H1 (cell line): ENCODE measurements around the gene GRIK2. TPM values are rescaled to one million over a fixed set of nuclear protein-coding genes. Genes with fewer than 3 reads are reported as not detected.
A peak's percentile ranks its signal among the peaks of the same experiment; 100 is the strongest.

ENCODE experiments used
- CTCF ChIA-PET: fragments of 300-600 bp; sonication (Branson Sonifier 250); formaldehyde crosslinking; loops from one replicate; lab custom pipeline; 2021; ENCODE audit not compliant: partially characterized antibody; lab: Charles Lee
- POLR2A ChIA-PET: fragments of 300-600 bp; sonication (Branson Sonifier 250); formaldehyde crosslinking; loops from one replicate; lab custom pipeline; 2021; ENCODE audit warnings: inconsistent platforms; ENCODE audit not compliant: partially characterized antibody; lab: Charles Lee
- DNase-seq, 2 experiments: peaks; one replicate each; pipeline versions ENCODE4 v3.0.0 to v3.0.0-alpha.2; 2010 to 2022; ENCODE audit warnings: low spot score in 2 of 2, low read depth in 1 of 2, mixed read lengths in 1 of 2
- FAIRE-seq: peaks from 2 replicates; lab custom pipeline; 2011; peaks lifted over from hg19 to GRCh38; lab: Jason Lieb, UNC
- H2AFZ ChIP-seq: 2 replicates; pipeline ENCODE4 v1.8.1; 2012; ENCODE audit warnings: low read length, inconsistent platforms
- H2AK5ac ChIP-seq: 2 replicates; pipeline ENCODE4 v1.6.1; 2013; ENCODE audit warnings: low read depth, low read length
- H2BK120ac ChIP-seq: replicated peaks from 2 replicates; pipeline ENCODE3; 2013; ENCODE audit warnings: low read depth, low read length, inconsistent platforms
- H2BK12ac ChIP-seq: 2 replicates; pipeline ENCODE4 v1.6.1; 2013; ENCODE audit warnings: low read depth, low read length
- H2BK15ac ChIP-seq: 2 replicates; pipeline ENCODE4 v1.6.1; 2013; ENCODE audit warnings: low read length
- H2BK20ac ChIP-seq: 2 replicates; pipeline ENCODE4 v1.6.1; 2013; ENCODE audit warnings: low read length
- H2BK5ac ChIP-seq: 2 replicates; pipeline ENCODE4 v1.6.1; 2013; ENCODE audit warnings: low read depth, low read length
- H3K14ac ChIP-seq: 2 replicates; pipeline ENCODE4 v1.6.1; 2013; ENCODE audit warnings: inconsistent platforms; ENCODE audit not compliant: insufficient read length
- H3K18ac ChIP-seq: 2 replicates; pipeline ENCODE4 v1.6.1; 2013; ENCODE audit warnings: low read length; ENCODE audit errors: extremely low read depth
- H3K23ac ChIP-seq: 2 replicates; pipeline ENCODE4 v1.6.1; 2013; ENCODE audit warnings: inconsistent platforms; ENCODE audit not compliant: insufficient read length
- H3K23me2 ChIP-seq: 2 replicates; pipeline ENCODE4 v1.6.1; 2013; ENCODE audit warnings: low read depth, low read length
- H3K27ac ChIP-seq: 2 replicates; pipeline ENCODE4 v1.6.1; 2011; ENCODE audit warnings: low read depth, low read length, inconsistent platforms
- H3K27me3 ChIP-seq, 4 experiments: replicated peaks in 1 of 4; 1 replicate in 1 of 4; 2 replicates in 3 of 4; pipeline versions ENCODE4 v1.6.1 to v1.8.1; 2011 to 2013; ENCODE audit warnings: low read length in 3 of 4, mild to moderate bottlenecking in 3 of 4, inconsistent platforms in 2 of 4, mixed read lengths in 2 of 4, moderate library complexity in 1 of 4; ENCODE audit not compliant: control insufficient read depth in 3 of 4, insufficient read depth in 3 of 4; ENCODE audit errors: extremely low read depth in 1 of 4
- H3K36me3 ChIP-seq, 4 experiments: 2 replicates each; pipeline versions ENCODE4 v1.6.1 to v1.8.1; 2011 to 2013; ENCODE audit warnings: mild to moderate bottlenecking in 4 of 4, low read length in 3 of 4, moderate library complexity in 2 of 4, control low read depth in 1 of 4, inconsistent platforms in 1 of 4; ENCODE audit not compliant: insufficient read depth in 4 of 4, control insufficient read depth in 2 of 4
- H3K4ac ChIP-seq: replicated peaks from 2 replicates; pipeline ENCODE3; 2013; ENCODE audit warnings: low read length, low read depth, mixed read lengths, inconsistent platforms; ENCODE audit not compliant: insufficient read length
- H3K4me1 ChIP-seq, 4 experiments: replicated peaks in 1 of 4; 1 replicate in 1 of 4; 2 replicates in 3 of 4; pipeline versions ENCODE4 v1.6.1 to v1.8.1; 2011 to 2013; ENCODE audit warnings: low read length in 3 of 4, inconsistent platforms in 2 of 4, mixed read lengths in 1 of 4; ENCODE audit not compliant: insufficient read depth in 4 of 4, control insufficient read depth in 3 of 4
- H3K4me2 ChIP-seq, 2 experiments: 2 replicates each; pipeline versions ENCODE4 v1.6.1 to v1.8.1; 2011 to 2013; ENCODE audit warnings: low read depth in 2 of 2, low read length in 2 of 2, control low read depth in 1 of 2, inconsistent platforms in 1 of 2, mild to moderate bottlenecking in 1 of 2; ENCODE audit not compliant: insufficient read depth in 1 of 2
- H3K4me3 ChIP-seq, 4 experiments: fragments of 200-600, 300-600 bp in 1 of 4; sonication (generic), shearing (Covaris generic), sonication (Bioruptor Twin) in 1 of 4; 2 replicates each; pipeline versions ENCODE4 v1.5.1 to v1.8.1; 2011 to 2016; ENCODE audit warnings: low read length in 4 of 4, low read depth in 3 of 4, control low read depth in 2 of 4, inconsistent platforms in 2 of 4, mild to moderate bottlenecking in 2 of 4, mixed read lengths in 1 of 4, moderate library complexity in 1 of 4; ENCODE audit not compliant: insufficient read depth in 2 of 4; ENCODE audit errors: extremely low read depth in 1 of 4
- H3K56ac ChIP-seq: replicated peaks from 2 replicates; pipeline ENCODE3; 2013; ENCODE audit warnings: low read depth, mild to moderate bottlenecking, mixed read lengths, low read length, inconsistent platforms; ENCODE audit not compliant: insufficient read length
- H3K79me1 ChIP-seq: 2 replicates; pipeline ENCODE4 v1.6.1; 2013; ENCODE audit warnings: low read depth, low read length, control low read depth
- H3K79me2 ChIP-seq, 2 experiments: 2 replicates each; pipeline versions ENCODE4 v1.6.1 to v1.8.1; 2012 to 2013; ENCODE audit warnings: low read length in 2 of 2, mild to moderate bottlenecking in 2 of 2, inconsistent platforms in 1 of 2; ENCODE audit not compliant: insufficient read depth in 2 of 2, control insufficient read depth in 1 of 2
- H3K9ac ChIP-seq, 4 experiments: replicated peaks in 1 of 4; 1 replicate in 1 of 4; 2 replicates in 3 of 4; pipeline versions ENCODE4 v1.6.1 to v1.8.1; 2011 to 2013; ENCODE audit warnings: low read depth in 3 of 4, low read length in 3 of 4, control low read depth in 2 of 4, mild to moderate bottlenecking in 2 of 4, moderate library complexity in 2 of 4, inconsistent platforms in 1 of 4; ENCODE audit errors: extremely low read depth in 1 of 4
- H3K9me3 ChIP-seq, 2 experiments: 2 replicates each; pipeline versions ENCODE4 v1.6.1 to v1.8.1; 2012 to 2013; ENCODE audit warnings: mild to moderate bottlenecking in 2 of 2, moderate library complexity in 2 of 2, control low read depth in 1 of 2, inconsistent platforms in 1 of 2, low read depth in 1 of 2, low read length in 1 of 2, mixed read lengths in 1 of 2; ENCODE audit not compliant: insufficient read depth in 2 of 2
- H4K20me1 ChIP-seq, 2 experiments: replicated peaks in 1 of 2; 2 replicates each; pipeline versions ENCODE3 to v1.8.1; 2011 to 2013; ENCODE audit warnings: inconsistent platforms in 2 of 2, low read length in 2 of 2, mild to moderate bottlenecking in 1 of 2; ENCODE audit not compliant: insufficient read depth in 2 of 2, control insufficient read depth in 1 of 2
- H4K5ac ChIP-seq: 2 replicates; pipeline ENCODE4 v1.6.1; 2013; ENCODE audit warnings: low read length, low read depth, mixed read lengths, inconsistent platforms; ENCODE audit not compliant: insufficient read length
- H4K8ac ChIP-seq: 2 replicates; pipeline ENCODE4 v1.8.0; 2013; ENCODE audit warnings: mild to moderate bottlenecking, moderate library complexity, low read length, inconsistent platforms; ENCODE audit not compliant: insufficient read depth; ENCODE audit errors: extremely low read depth
- H4K91ac ChIP-seq: replicated peaks from 2 replicates; pipeline ENCODE3; 2013; ENCODE audit warnings: low read length, mixed read lengths, inconsistent platforms; ENCODE audit not compliant: insufficient read length
- MAFK ChIP-seq: IDR thresholded peaks from 2 replicates; pipeline ENCODE4 v1.6.1; 2012; ENCODE audit warnings: low read depth, mild to moderate bottlenecking, improper control_type of control experiment, low read length
- WGBS, 2 experiments: shearing (Covaris generic) in 1 of 2; methylation state at CpG; one replicate each; pipeline versions ENCODE4 v1.1.6 to v1.1.7; 2013 to 2015; ENCODE audit warnings: low lambda C conversion rate in 2 of 2, mixed read lengths in 2 of 2, inconsistent platforms in 1 of 2, low coverage in 1 of 2, missing lambda C conversion rate in 1 of 2; ENCODE audit not compliant: insufficient replicate concordance in 2 of 2, insufficient coverage in 1 of 2, insufficient read length in 1 of 2; ENCODE audit errors: extremely low coverage in 1 of 2, missing lambda C conversion rate in 1 of 2; 5-methylcytosine and 5-hydroxymethylcytosine counted together
- polyA plus RNA-seq, 7 experiments: library from polyadenylated mRNA; depleted of rRNA in 3 of 7; stranded (reverse) in 5 of 7; unstranded in 2 of 7; fragments of >200 nt in 5 of 7; fragments of 200-250 nt in 2 of 7; gene quantifications; 1 replicate in 5 of 7; 2 replicates in 1 of 7; 4 replicates in 1 of 7; pipeline versions ENCODE4 v1.2.1 to v1.2.3, GENCODE V29; 2011 to 2013; ENCODE audit warnings: missing spikeins in 2 of 7, mixed read lengths in 2 of 7
- total RNA-seq: library from RNA; stranded (reverse); fragmentation: NEBNext Ultra II Directional; extraction: Animal tissue kit (Norgen Biotek cat#: 25700); gene quantifications from 2 replicates; pipeline ENCODE4 v1.2.1, GENCODE V29; 2021
- TF ChIP-seq, protein P1 (sequence below): IDR thresholded peaks from 2 replicates; pipeline ENCODE4 v1.6.1; 2012; ENCODE audit warnings: inconsistent platforms

GRIK2 gene
- total and polyA plus RNA-seq, 2 of the 8 experiments (the other 6 are each of a cell fraction or from before 2014, with no cell fraction given), result 1.8 to 2.2 TPM

DNA sequence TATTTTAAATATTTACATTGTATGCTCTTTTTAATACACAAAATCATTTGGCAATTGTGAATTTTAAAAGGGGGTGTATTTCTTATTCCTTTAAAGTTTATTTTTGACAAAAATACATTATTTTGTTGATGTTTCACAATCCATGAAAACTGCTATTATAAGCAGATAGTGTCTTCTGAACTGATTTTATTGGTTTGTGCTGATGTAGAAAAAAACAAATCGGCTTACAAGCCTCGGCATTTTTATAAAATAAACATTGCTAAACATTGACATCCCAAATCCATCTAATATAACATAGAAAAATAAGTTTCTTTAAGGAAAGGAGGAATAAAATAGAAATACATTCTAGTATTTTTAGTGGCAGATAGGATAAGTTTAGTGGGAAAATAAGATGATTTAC is 634.7 kb downstream of the GRIK2 start:
- 89% methylated on average over 2 of the region's 2 CpGs; no CpG with 5 or more reads in 1 of the 2 experiments for WGBS, 2 experiments
- Histone ChIP-seq H2BK5ac (no peak overlapping the region), H3K23me2 (no peaks in the 10 kb centered on the region), H3K79me2 (no peaks in the 10 kb centered on the region), H3K27ac (no peak overlapping the region), H3K23ac (no peak overlapping the region), H4K5ac (no peak overlapping the region), H4K20me1 (no peaks in the 10 kb centered on the region), H2BK15ac (no peak overlapping the region), H3K18ac (no peak overlapping the region), H3K27me3 (no peaks in the 10 kb centered on the region), H2BK20ac (no peak overlapping the region), H3K4me3 (no peak overlapping the region), H4K8ac (no peak overlapping the region), H2AK5ac (no peak overlapping the region), H2AFZ (no peak overlapping the region), H3K4me1 (no peaks in the 10 kb centered on the region), H3K36me3 (no peaks in the 10 kb centered on the region), H2BK12ac (no peak overlapping the region), H3K4ac (no peak overlapping the region), H3K79me1 (no peaks in the 10 kb centered on the region), H3K14ac (no peak overlapping the region), H3K4me2 (no peak overlapping the region), H2BK120ac (no peak overlapping the region), H3K9me3 (no peaks in the 10 kb centered on the region), H3K56ac (no peak overlapping the region), H3K9ac (no peak overlapping the region), H4K91ac (no peak overlapping the region)
- POLR2A ChIA-PET, result no interaction called here
- TF ChIP-seq, protein P1, sequence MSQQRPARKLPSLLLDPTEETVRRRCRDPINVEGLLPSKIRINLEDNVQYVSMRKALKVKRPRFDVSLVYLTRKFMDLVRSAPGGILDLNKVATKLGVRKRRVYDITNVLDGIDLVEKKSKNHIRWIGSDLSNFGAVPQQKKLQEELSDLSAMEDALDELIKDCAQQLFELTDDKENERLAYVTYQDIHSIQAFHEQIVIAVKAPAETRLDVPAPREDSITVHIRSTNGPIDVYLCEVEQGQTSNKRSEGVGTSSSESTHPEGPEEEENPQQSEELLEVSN, result no peak
- peak; percentile 74; the same call in 1 of the 2 replicates for TF ChIP-seq MAFK
- CTCF ChIA-PET, result no interaction called here
- DNase-seq (no peak), FAIRE-seq (no peak)
